Stimulated activated CD4-positive, alpha-beta T cell treated with anti-CD3 and anti-CD28 coated beads, Interleukin-1b, Interleukin-23, amount 100 ng/mL, for 48 hours (primary cell): ENCODE data around the gene CHRNA9.
"Not testable (repeated sequence)": the region's sequence is repeated elsewhere in the genome, so short reads cannot be mapped to it uniquely, and the experiment has no call there.

Source experiments
- DNase-seq: peaks from one replicate; pipeline ENCODE4 v3.0.0-alpha.2; 2020

The CHRNA9 gene

GRCh38 chr4:40392241-40392640, 57.1 kb downstream of the CHRNA9 start:
- DNase-seq: not testable (repeated sequence)

GRCh38 chr4:40394236-40394635, 59.1 kb downstream of the CHRNA9 start:
- no peak for DNase-seq

- no peak for DNase-seq
Observed at GRCh38 chr4:40395166-40395900, 60.2 kb downstream of the CHRNA9 start.

- DNase-seq: no peak
Observed at GRCh38 chr4:40395908-40396793, 61.0 kb downstream of the CHRNA9 start.

GRCh38 chr4:40399578-40399977, 64.4 kb downstream of the CHRNA9 start:
- DNase-seq: no peak

- no peak for DNase-seq
Observed at GRCh38 chr4:40401096-40401495, 66.0 kb downstream of the CHRNA9 start.

- DNase-seq: no peak
Observed at GRCh38 chr4:40401631-40402030, 66.5 kb downstream of the CHRNA9 start.

GRCh38 chr4:40402556-40402955, 67.4 kb downstream of the CHRNA9 start:
- DNase-seq: no peak

- DNase-seq: no peak
Observed at GRCh38 chr4:40403081-40403480, 67.9 kb downstream of the CHRNA9 start.
